Lower lobe of right lung (tissue), 2 donors: ENCODE data around the gene TSSK6. TPM values are rescaled to one million over a fixed set of nuclear protein-coding genes. Genes with fewer than 3 reads are reported as not detected.
A peak's percentile ranks its signal among the peaks of the same experiment; 100 is the strongest.

Source experiments
- ATAC-seq, 2 donors: fragments of 200-7000 bp; cut with Tn5 transposase; one replicate each; pipeline ENCODE4 v1.9.1; 2020 to 2022; ENCODE audit warnings: mild to moderate bottlenecking in 2 of 2, moderate library complexity in 2 of 2
- DNase-seq: peaks from one replicate; pipeline ENCODE4 v3.0.0-alpha.2; 2020
- H3K27ac ChIP-seq: fragments of 200-600 bp; one replicate; pipeline ENCODE4 v1.8.0; 2022
- H3K27me3 ChIP-seq: fragments of 200-600 bp; one replicate; pipeline ENCODE4 v1.8.0; 2022; ENCODE audit warnings: low read depth
- H3K36me3 ChIP-seq: fragments of 200-600 bp; one replicate; pipeline ENCODE4 v1.8.0; 2022; ENCODE audit warnings: mild to moderate bottlenecking
- H3K4me1 ChIP-seq: fragments of 200-600 bp; one replicate; pipeline ENCODE4 v1.8.0; 2022
- H3K4me3 ChIP-seq: fragments of 200-600 bp; one replicate; pipeline ENCODE4 v1.8.0; 2022; ENCODE audit warnings: mild to moderate bottlenecking
- H3K9me3 ChIP-seq: fragments of 200-600 bp; one replicate; pipeline ENCODE4 v1.8.0; 2022
- CTCF ChIP-seq: fragments of 200-600 bp; IDR thresholded peaks from one replicate; pipeline ENCODE4 v1.8.0; 2022; ENCODE audit warnings: antibody characterized with exemption, mild to moderate bottlenecking
- intact Hi-C: fragments of 100-400 bp; cut with DNase I; formaldehyde crosslinking; loops from one replicate; pipeline ENCODE4 v1.11.0; 2022
- total RNA-seq: library from RNA; stranded (reverse); fragmentation: NEBNext Ultra II Directional; extraction: Animal tissue kit (Norgen Biotek cat#: 25700); gene quantifications from one replicate; pipeline ENCODE4 v1.2.1, GENCODE V29; 2021
- donor health status: DM: no; HTN: yes; CAD: no; lungs with severe emphysema.

The TSSK6 gene
- total RNA-seq, 1 donor from 2014 or later: 2.9 TPM

- Histone ChIP-seq H3K36me3 (peaks cover 30% of the 10 kb centered on the region), H3K4me3 (no peak overlapping the region), H3K4me1 (peaks cover 55% of the 10 kb centered on the region), H3K9me3 (no peaks in the 10 kb centered on the region), H3K27ac (no peak overlapping the region), H3K27me3 (no peaks in the 10 kb centered on the region)
- intact Hi-C loops: no loop called here
- DNase-seq: no peak
- TF ChIP-seq CTCF: no peak
- ATAC-seq: peak; percentile 3 to 6
Observed at GRCh38 chr19:19487077-19487949, 28.0 kb downstream of the TSSK6 start.

GRCh38 chr19:19486343-19487076 is 28.8 kb downstream of the TSSK6 start:
- no peak overlapping the region for H3K27ac ChIP-seq
- H3K27me3 ChIP-seq: no peaks in the 10 kb centered on the region
- ATAC-seq (no peak), DNase-seq (no peak)
- TF ChIP-seq CTCF: no peak
- intact Hi-C loops: no loop called here
- H3K36me3 ChIP-seq: peaks cover 23% of the 10 kb centered on the region
- H3K4me3 ChIP-seq: no peak overlapping the region
- H3K9me3 ChIP-seq: no peaks in the 10 kb centered on the region
- H3K4me1 ChIP-seq: peaks cover 55% of the 10 kb centered on the region

GRCh38 chr19:19485998-19486290 is 29.4 kb downstream of the TSSK6 start:
- H3K27ac ChIP-seq: no peak overlapping the region

GRCh38 chr19:19485161-19485997 is 30.0 kb downstream of the TSSK6 start:
- Histone ChIP-seq H3K36me3 (peaks cover 24% of the 10 kb centered on the region), H3K4me3 (no peak overlapping the region), H3K27ac (peak overlapping the region; percentile 9), H3K4me1 (peaks cover 51% of the 10 kb centered on the region), H3K27me3 (no peaks in the 10 kb centered on the region), H3K9me3 (no peaks in the 10 kb centered on the region)
- intact Hi-C loops: no loop called here
- no peak for TF ChIP-seq CTCF
- DNase-seq: no peak
- no peak for ATAC-seq

More at GRCh38 chr19:19485998-19486290, 29.4 kb downstream of the TSSK6 start:
- TF ChIP-seq CTCF: no peak
- H3K4me3 ChIP-seq: no peak overlapping the region
- peaks cover 19% of the 10 kb centered on the region for H3K36me3 ChIP-seq
- H3K27me3 ChIP-seq: no peaks in the 10 kb centered on the region
- DNase-seq: no peak
- H3K4me1 ChIP-seq: peaks cover 55% of the 10 kb centered on the region
- intact Hi-C loops: no loop called here
- no peak for ATAC-seq
- H3K9me3 ChIP-seq: no peaks in the 10 kb centered on the region

- peaks cover 32% of the 10 kb centered on the region for H3K36me3 ChIP-seq
- DNase-seq: no peak
- no peak for TF ChIP-seq CTCF
- no peak overlapping the region for H3K4me3 ChIP-seq
- H3K9me3 ChIP-seq: no peaks in the 10 kb centered on the region
- H3K27ac ChIP-seq: no peak overlapping the region
- intact Hi-C loops: no loop called here
- no peak for ATAC-seq
- H3K27me3 ChIP-seq: no peaks in the 10 kb centered on the region
- H3K4me1 ChIP-seq: peaks cover 34% of the 10 kb centered on the region
Observed at GRCh38 chr19:19482809-19483596, 32.3 kb downstream of the TSSK6 start.
